HEK293 (cell line): ENCODE results near the gene ANKRD9.

ENCODE experiments used
- BCL11A ChIP-seq: fragments of 450-650 bp; formaldehyde crosslinking; IDR thresholded peaks from 2 replicates; pipeline ENCODE4 v1.5.1; 2016; ENCODE audit warnings: low read depth, missing biosample characterization, missing genetic modification characterization
- GLIS2 ChIP-seq: fragments of 450-650 bp; formaldehyde crosslinking; IDR thresholded peaks from 2 replicates; pipeline ENCODE4 v1.5.1; 2016; ENCODE audit warnings: missing biosample characterization, missing genetic modification characterization
- HOXA7 ChIP-seq: sonication (generic); formaldehyde crosslinking; IDR thresholded peaks from 2 replicates; pipeline ENCODE4 v1.8.1; 2022; ENCODE audit warnings: missing genetic modification reagents, borderline replicate concordance
- KLF1 ChIP-seq: fragments of 450-650 bp; formaldehyde crosslinking; IDR thresholded peaks from 2 replicates; pipeline ENCODE4 v1.5.1; 2016; ENCODE audit warnings: missing biosample characterization, missing genetic modification characterization
- KLF16 ChIP-seq: fragments of 450-650 bp; formaldehyde crosslinking; IDR thresholded peaks from 2 replicates; pipeline ENCODE4 v1.5.1; 2017; ENCODE audit warnings: missing biosample characterization, missing genetic modification characterization
- SALL2 ChIP-seq: fragments of 450-650 bp; formaldehyde crosslinking; IDR thresholded peaks from 2 replicates; pipeline ENCODE4 v1.5.0; 2017; ENCODE audit warnings: missing biosample characterization, mild to moderate bottlenecking, missing genetic modification characterization, borderline replicate concordance
- SCRT1 ChIP-seq: fragments of 450-650 bp; formaldehyde crosslinking; IDR thresholded peaks from 2 replicates; pipeline ENCODE4 v1.5.1; 2016; ENCODE audit warnings: missing biosample characterization, missing genetic modification characterization, borderline replicate concordance
- SP7 ChIP-seq: fragments of 450-650 bp; formaldehyde crosslinking; IDR thresholded peaks from 2 replicates; pipeline ENCODE4 v1.5.1; 2016; ENCODE audit warnings: missing biosample characterization, missing genetic modification characterization
- ZBTB20 ChIP-seq: fragments of 450-650 bp; formaldehyde crosslinking; IDR thresholded peaks from 2 replicates; pipeline ENCODE4 v1.5.1; 2016; ENCODE audit warnings: missing biosample characterization, missing genetic modification characterization
- ZFP41 ChIP-seq: fragments of 450-650 bp; formaldehyde crosslinking; IDR thresholded peaks from 2 replicates; pipeline ENCODE4 v1.5.1; 2016; ENCODE audit warnings: missing biosample characterization, missing genetic modification characterization, borderline replicate concordance
- ZFP69B ChIP-seq: fragments of 450-650 bp; formaldehyde crosslinking; IDR thresholded peaks from 2 replicates; pipeline ENCODE4 v1.5.1; 2016; ENCODE audit warnings: missing biosample characterization, missing genetic modification characterization
- ZNF132 ChIP-seq: fragments of 450-650 bp; formaldehyde crosslinking; IDR thresholded peaks from 2 replicates; pipeline ENCODE4 v1.5.1; 2017; ENCODE audit warnings: missing biosample characterization, missing genetic modification characterization, borderline replicate concordance
- ZNF155 ChIP-seq: fragments of 450-650 bp; formaldehyde crosslinking; IDR thresholded peaks from 2 replicates; pipeline ENCODE4 v1.5.1; 2016; ENCODE audit warnings: missing biosample characterization, missing genetic modification characterization
- ZNF2 ChIP-seq: fragments of 450-650 bp; formaldehyde crosslinking; IDR thresholded peaks from 2 replicates; pipeline ENCODE4 v1.5.1; 2016; ENCODE audit warnings: missing biosample characterization, missing genetic modification characterization
- ZNF26 ChIP-seq: fragments of 450-650 bp; formaldehyde crosslinking; IDR thresholded peaks from 2 replicates; pipeline ENCODE4 v1.5.1; 2016; ENCODE audit warnings: missing biosample characterization, missing genetic modification characterization
- ZNF292 ChIP-seq: fragments of 450-650 bp; formaldehyde crosslinking; IDR thresholded peaks from 2 replicates; pipeline ENCODE4 v1.5.1; 2016; ENCODE audit warnings: low read depth, missing biosample characterization, missing genetic modification characterization, borderline replicate concordance
- ZNF416 ChIP-seq: fragments of 450-650 bp; formaldehyde crosslinking; IDR thresholded peaks from 2 replicates; pipeline ENCODE4 v1.5.1; 2016; ENCODE audit warnings: missing biosample characterization, missing genetic modification characterization
- ZNF423 ChIP-seq: fragments of 450-650 bp; formaldehyde crosslinking; IDR thresholded peaks from 2 replicates; pipeline ENCODE4 v1.5.1; 2016; ENCODE audit warnings: missing biosample characterization, missing genetic modification characterization
- ZNF433 ChIP-seq: fragments of 450-650 bp; formaldehyde crosslinking; IDR thresholded peaks from 2 replicates; pipeline ENCODE4 v1.5.1; 2016; ENCODE audit warnings: missing biosample characterization, missing genetic modification characterization, low read depth
- ZNF48 ChIP-seq: fragments of 450-650 bp; formaldehyde crosslinking; IDR thresholded peaks from 2 replicates; pipeline ENCODE4 v1.5.1; 2016; ENCODE audit warnings: missing biosample characterization, missing genetic modification characterization
- ZNF544 ChIP-seq: fragments of 450-650 bp; formaldehyde crosslinking; IDR thresholded peaks from 2 replicates; pipeline ENCODE4 v1.5.0; 2017; ENCODE audit warnings: missing biosample characterization, missing genetic modification characterization
- ZNF549 ChIP-seq: fragments of 450-650 bp; IDR thresholded peaks from 2 replicates; pipeline ENCODE4 v1.5.1; 2018; ENCODE audit warnings: missing biosample characterization, missing genetic modification characterization, mild to moderate bottlenecking, inconsistent platforms, moderate library complexity
- ZNF654 ChIP-seq: fragments of 450-650 bp; formaldehyde crosslinking; IDR thresholded peaks from 2 replicates; pipeline ENCODE4 v1.5.1; 2016; ENCODE audit warnings: low read depth, missing biosample characterization, missing genetic modification characterization
- ZNF664 ChIP-seq: fragments of 450-650 bp; formaldehyde crosslinking; IDR thresholded peaks from 2 replicates; pipeline ENCODE4 v1.5.1; 2016; ENCODE audit warnings: missing biosample characterization, missing genetic modification characterization
- ZNF677 ChIP-seq: fragments of 450-650 bp; IDR thresholded peaks from 2 replicates; pipeline ENCODE4 v1.5.0; 2018; ENCODE audit warnings: missing biosample characterization, mild to moderate bottlenecking, missing genetic modification characterization, moderate library complexity
- ZNF704 ChIP-seq: fragments of 450-650 bp; formaldehyde crosslinking; IDR thresholded peaks from 2 replicates; pipeline ENCODE4 v1.5.1; 2016; ENCODE audit warnings: missing biosample characterization, missing genetic modification characterization
- ZNF791 ChIP-seq: fragments of 450-650 bp; formaldehyde crosslinking; IDR thresholded peaks from 2 replicates; pipeline ENCODE4 v1.5.1; 2016; ENCODE audit warnings: missing biosample characterization, missing genetic modification characterization
- TF ChIP-seq, protein P1 (sequence below): fragments of 450-650 bp; formaldehyde crosslinking; IDR thresholded peaks from 2 replicates; pipeline ENCODE4 v1.5.1; 2016; ENCODE audit warnings: missing biosample characterization, missing genetic modification characterization
- TF ChIP-seq, protein P2 (sequence below): fragments of 450-650 bp; formaldehyde crosslinking; IDR thresholded peaks from 2 replicates; pipeline ENCODE4 v1.5.1; 2016; ENCODE audit warnings: missing biosample characterization, missing genetic modification characterization, borderline replicate concordance
- TF ChIP-seq, protein P3 (sequence below): sonication (generic); formaldehyde crosslinking; IDR thresholded peaks from 2 replicates; pipeline ENCODE4 v1.8.1; 2022; ENCODE audit warnings: mild to moderate bottlenecking, moderate library complexity, missing genetic modification reagents
- TF ChIP-seq, protein P4 (sequence below): fragments of 450-650 bp; formaldehyde crosslinking; IDR thresholded peaks from 2 replicates; pipeline ENCODE4 v1.5.1; 2016; ENCODE audit warnings: missing biosample characterization, missing genetic modification characterization

The ANKRD9 gene

GRCh38 chr14:102525219-102525928 lies 15.8 kb upstream of the ANKRD9 start (continued):
- TF ChIP-seq ZNF654 (tag by site-specific recombination) (no peak), ZNF544 (tag by site-specific recombination) (no peak), ZNF433 (tag by site-specific recombination) (no peak), ZFP69B (tag by site-specific recombination) (no peak; the same call in 1 of the 2 replicates), BCL11A (tag by site-specific recombination) (no peak), SALL2 (tag by site-specific recombination) (0 out of 2 replicates have a peak, but pooled peaks have one; percentile 69), ZNF2 (peak; percentile 56), GLIS2 (tag by site-specific recombination) (no peak), ZNF791 (tag by site-specific recombination) (no peak), KLF1 (peak; percentile 16; the same call in 1 of the 2 replicates), ZNF677 (tag by site-specific recombination) (no peak), ZNF48 (no peak), ZNF292 (tag by site-specific recombination) (no peak), ZNF155 (tag by site-specific recombination) (peak; percentile 73; the same call in 1 of the 2 replicates), KLF16 (no peak), ZNF416 (tag by site-specific recombination) (no peak), ZBTB20 (tag by site-specific recombination) (no peak), ZNF704 (tag by site-specific recombination) (no peak), ZNF664 (tag by site-specific recombination) (no peak), ZNF132 (no peak), SCRT1 (tag by site-specific recombination) (peak; percentile 16; the same call in 1 of the 2 replicates), ZNF549 (tag by site-specific recombination) (no peak), HOXA7 (CRISPR knock-in tag) (no peak), ZFP41 (tag by site-specific recombination) (no peak), ZNF423 (tag by site-specific recombination) (no peak), SP7 (no peak; the same call in 1 of the 2 replicates), ZNF26 (no peak)
- TF ChIP-seq, protein P1, sequence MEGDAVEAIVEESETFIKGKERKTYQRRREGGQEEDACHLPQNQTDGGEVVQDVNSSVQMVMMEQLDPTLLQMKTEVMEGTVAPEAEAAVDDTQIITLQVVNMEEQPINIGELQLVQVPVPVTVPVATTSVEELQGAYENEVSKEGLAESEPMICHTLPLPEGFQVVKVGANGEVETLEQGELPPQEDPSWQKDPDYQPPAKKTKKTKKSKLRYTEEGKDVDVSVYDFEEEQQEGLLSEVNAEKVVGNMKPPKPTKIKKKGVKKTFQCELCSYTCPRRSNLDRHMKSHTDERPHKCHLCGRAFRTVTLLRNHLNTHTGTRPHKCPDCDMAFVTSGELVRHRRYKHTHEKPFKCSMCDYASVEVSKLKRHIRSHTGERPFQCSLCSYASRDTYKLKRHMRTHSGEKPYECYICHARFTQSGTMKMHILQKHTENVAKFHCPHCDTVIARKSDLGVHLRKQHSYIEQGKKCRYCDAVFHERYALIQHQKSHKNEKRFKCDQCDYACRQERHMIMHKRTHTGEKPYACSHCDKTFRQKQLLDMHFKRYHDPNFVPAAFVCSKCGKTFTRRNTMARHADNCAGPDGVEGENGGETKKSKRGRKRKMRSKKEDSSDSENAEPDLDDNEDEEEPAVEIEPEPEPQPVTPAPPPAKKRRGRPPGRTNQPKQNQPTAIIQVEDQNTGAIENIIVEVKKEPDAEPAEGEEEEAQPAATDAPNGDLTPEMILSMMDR (tag by site-specific recombination) = no peak
- TF ChIP-seq, protein P2, sequence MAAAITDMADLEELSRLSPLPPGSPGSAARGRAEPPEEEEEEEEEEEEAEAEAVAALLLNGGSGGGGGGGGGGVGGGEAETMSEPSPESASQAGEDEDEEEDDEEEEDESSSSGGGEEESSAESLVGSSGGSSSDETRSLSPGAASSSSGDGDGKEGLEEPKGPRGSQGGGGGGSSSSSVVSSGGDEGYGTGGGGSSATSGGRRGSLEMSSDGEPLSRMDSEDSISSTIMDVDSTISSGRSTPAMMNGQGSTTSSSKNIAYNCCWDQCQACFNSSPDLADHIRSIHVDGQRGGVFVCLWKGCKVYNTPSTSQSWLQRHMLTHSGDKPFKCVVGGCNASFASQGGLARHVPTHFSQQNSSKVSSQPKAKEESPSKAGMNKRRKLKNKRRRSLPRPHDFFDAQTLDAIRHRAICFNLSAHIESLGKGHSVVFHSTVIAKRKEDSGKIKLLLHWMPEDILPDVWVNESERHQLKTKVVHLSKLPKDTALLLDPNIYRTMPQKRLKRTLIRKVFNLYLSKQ = no peak
- TF ChIP-seq, protein P3, sequence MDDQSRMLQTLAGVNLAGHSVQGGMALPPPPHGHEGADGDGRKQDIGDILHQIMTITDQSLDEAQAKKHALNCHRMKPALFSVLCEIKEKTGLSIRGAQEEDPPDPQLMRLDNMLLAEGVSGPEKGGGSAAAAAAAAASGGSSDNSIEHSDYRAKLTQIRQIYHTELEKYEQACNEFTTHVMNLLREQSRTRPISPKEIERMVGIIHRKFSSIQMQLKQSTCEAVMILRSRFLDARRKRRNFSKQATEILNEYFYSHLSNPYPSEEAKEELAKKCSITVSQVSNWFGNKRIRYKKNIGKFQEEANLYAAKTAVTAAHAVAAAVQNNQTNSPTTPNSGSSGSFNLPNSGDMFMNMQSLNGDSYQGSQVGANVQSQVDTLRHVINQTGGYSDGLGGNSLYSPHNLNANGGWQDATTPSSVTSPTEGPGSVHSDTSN (CRISPR knock-in tag) = no peak
- TF ChIP-seq, protein P4, sequence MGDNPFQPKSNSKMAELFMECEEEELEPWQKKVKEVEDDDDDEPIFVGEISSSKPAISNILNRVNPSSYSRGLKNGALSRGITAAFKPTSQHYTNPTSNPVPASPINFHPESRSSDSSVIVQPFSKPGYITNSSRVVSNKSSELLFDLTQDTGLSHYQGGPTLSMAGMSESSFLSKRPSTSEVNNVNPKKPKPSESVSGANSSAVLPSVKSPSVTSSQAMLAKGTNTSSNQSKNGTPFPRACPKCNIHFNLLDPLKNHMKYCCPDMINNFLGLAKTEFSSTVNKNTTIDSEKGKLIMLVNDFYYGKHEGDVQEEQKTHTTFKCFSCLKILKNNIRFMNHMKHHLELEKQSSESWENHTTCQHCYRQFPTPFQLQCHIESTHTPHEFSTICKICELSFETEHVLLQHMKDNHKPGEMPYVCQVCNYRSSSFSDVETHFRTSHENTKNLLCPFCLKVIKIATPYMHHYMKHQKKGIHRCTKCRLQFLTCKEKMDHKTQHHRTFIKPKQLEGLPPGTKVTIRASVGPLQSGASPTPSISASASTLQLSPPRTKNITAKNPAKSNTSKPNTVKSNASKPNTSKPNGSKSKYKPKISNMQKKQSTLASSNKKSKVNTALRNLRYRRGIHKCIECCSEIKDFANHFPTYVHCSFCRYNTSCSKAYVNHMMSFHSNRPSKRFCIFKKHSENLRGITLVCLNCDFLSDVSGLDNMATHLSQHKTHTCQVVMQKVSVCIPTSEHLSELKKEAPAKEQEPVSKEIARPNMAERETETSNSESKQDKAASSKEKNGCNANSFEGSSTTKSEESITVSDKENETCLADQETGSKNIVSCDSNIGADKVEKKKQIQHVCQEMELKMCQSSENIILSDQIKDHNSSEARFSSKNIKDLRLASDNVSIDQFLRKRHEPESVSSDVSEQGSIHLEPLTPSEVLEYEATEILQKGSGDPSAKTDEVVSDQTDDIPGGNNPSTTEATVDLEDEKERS (tag by site-specific recombination) = no peak
